AG08396 (cell line): ENCODE data around the gene CTNND1.
"Not testable (repeated sequence)": the region's sequence is repeated elsewhere in the genome, so short reads cannot be mapped to it uniquely, and the experiment has no call there.

Source experiments
- DNase-seq: peaks from one replicate; pipeline ENCODE4 v3.0.0; 2012; ENCODE audit warnings: low spot score, mixed read lengths

CTNND1 gene

GRCh38 chr11:57761301-57762234 is at the start of gene CTNND1:
CTNND1 (plus strand) TSS chr11:57761802; CDS start chr11:57791479, 29,677 bp downstream.
- DNase-seq = peak; percentile 96

- DNase-seq = peak; percentile 94
Measured at GRCh38 chr11:57712256-57713150, 49.1 kb upstream of the CTNND1 start, which contains the start of gene TMX2. TMX2 (plus strand) TSS chr11:57712593; CDS start chr11:57712619, 26 bp downstream.

- DNase-seq = no peak
Measured at GRCh38 chr11:57713835-57714234, 47.8 kb upstream of the CTNND1 start.

- not testable (repeated sequence) for DNase-seq
Measured at GRCh38 chr11:57716726-57717125, 44.9 kb upstream of the CTNND1 start.

- DNase-seq = no peak
Measured at GRCh38 chr11:57727185-57727584, 34.4 kb upstream of the CTNND1 start.

GRCh38 chr11:57728829-57729228 is 32.8 kb upstream of the CTNND1 start:
- no peak for DNase-seq

- DNase-seq = no peak
Measured at GRCh38 chr11:57729479-57729878, 32.1 kb upstream of the CTNND1 start.

- no peak for DNase-seq
Measured at GRCh38 chr11:57732661-57733060, 28.9 kb upstream of the CTNND1 start.

GRCh38 chr11:57735619-57736298 is 25.8 kb upstream of the CTNND1 start:
- DNase-seq = no peak

GRCh38 chr11:57741132-57742086 is 20.2 kb upstream of the CTNND1 start, which contains the start of gene SELENOH:
SELENOH (plus strand) TSS chr11:57741491; CDS start chr11:57741596, 105 bp downstream.
- peak; percentile 95 for DNase-seq

- no peak for DNase-seq
Measured at GRCh38 chr11:57742087-57742452, 19.5 kb upstream of the CTNND1 start.

- DNase-seq = no peak
Measured at GRCh38 chr11:57744357-57744756, 17.2 kb upstream of the CTNND1 start.

- no peak for DNase-seq
Measured at GRCh38 chr11:57745206-57745605, 16.4 kb upstream of the CTNND1 start.

- no peak for DNase-seq
Measured at GRCh38 chr11:57746920-57747319, 14.7 kb upstream of the CTNND1 start.

GRCh38 chr11:57751176-57751575 is 10.4 kb upstream of the CTNND1 start:
- DNase-seq = no peak

GRCh38 chr11:57751676-57752253 is 9.8 kb upstream of the CTNND1 start, which contains the start of gene BTBD18:
BTBD18 (minus strand) TSS chr11:57751819; CDS start chr11:57751188, 631 bp downstream.
- peak; percentile 66 for DNase-seq

GRCh38 chr11:57752954-57753353 is 8.6 kb upstream of the CTNND1 start:
- DNase-seq = no peak

- DNase-seq = no peak
Measured at GRCh38 chr11:57758174-57758573, 3.4 kb upstream of the CTNND1 start.

- DNase-seq = no peak
Measured at GRCh38 chr11:57762235-57762861, 746 bp downstream of the CTNND1 start.

GRCh38 chr11:57763568-57763967 is 2.0 kb downstream of the CTNND1 start:
- DNase-seq = peak; percentile 55
